Measurements from ENCODE around the gene JMJD7.

JMJD7 gene

GRCh38 chr15:41827880-41828806 lies at the start of gene JMJD7:
TSS of gene JMJD7 (plus strand) at chr15:41828092. CDS start at chr15:41828125, 33 bp downstream.
- DNase-seq = peak; percentile 95

GRCh38 chr15:41778521-41778920 lies 49.4 kb upstream of the JMJD7 start:
- DNase-seq = no peak

- no peak for DNase-seq
Measured at GRCh38 chr15:41779662-41780157, 48.2 kb upstream of the JMJD7 start.

- no peak for DNase-seq
Measured at GRCh38 chr15:41780266-41780665, 47.6 kb upstream of the JMJD7 start.

- no peak for DNase-seq
Measured at GRCh38 chr15:41780727-41781126, 47.2 kb upstream of the JMJD7 start.

- DNase-seq = no peak
Measured at GRCh38 chr15:41782371-41783282, 45.3 kb upstream of the JMJD7 start.

- DNase-seq = no peak
Measured at GRCh38 chr15:41783296-41783695, 44.6 kb upstream of the JMJD7 start.

GRCh38 chr15:41788262-41788661 lies 39.6 kb upstream of the JMJD7 start:
- DNase-seq = no peak

- DNase-seq = no peak
Measured at GRCh38 chr15:41789236-41789635, 38.7 kb upstream of the JMJD7 start.

- no peak for DNase-seq
Measured at GRCh38 chr15:41789662-41790061, 38.2 kb upstream of the JMJD7 start.

- no peak for DNase-seq
Measured at GRCh38 chr15:41790169-41790568, 37.7 kb upstream of the JMJD7 start.

- DNase-seq = no peak
Measured at GRCh38 chr15:41790756-41791546, 36.9 kb upstream of the JMJD7 start.

GRCh38 chr15:41791547-41791937 lies 36.4 kb upstream of the JMJD7 start:
- DNase-seq = no peak

- no peak for DNase-seq
Measured at GRCh38 chr15:41792000-41792637, 35.8 kb upstream of the JMJD7 start.

GRCh38 chr15:41794081-41794480 lies 33.8 kb upstream of the JMJD7 start:
- no peak for DNase-seq

GRCh38 chr15:41795996-41796856 lies 31.7 kb upstream of the JMJD7 start:
- no peak for DNase-seq

GRCh38 chr15:41797201-41797944 lies 30.5 kb upstream of the JMJD7 start:
- DNase-seq = no peak

GRCh38 chr15:41798607-41799487 lies 29.0 kb upstream of the JMJD7 start:
- DNase-seq = no peak

- DNase-seq = no peak
Measured at GRCh38 chr15:41799488-41799805, 28.4 kb upstream of the JMJD7 start.
